Neural progenitor cell (in vitro differentiated cells): ENCODE measurements around the gene CARNS1. TPM values are rescaled to one million over a fixed set of nuclear protein-coding genes. Genes with fewer than 3 reads are reported as not detected.

Source experiments
- DNase-seq: peaks from one replicate; pipeline ENCODE4 v3.0.0-alpha.2; 2016; ENCODE audit warnings: low spot score
- H2AFZ ChIP-seq: fragments of 200-600 bp; sonication (generic); replicated peaks from 2 replicates; pipeline ENCODE4 v1.6.1; 2016; ENCODE audit warnings: antibody characterized with exemption
- H3F3A ChIP-seq: fragments of 200-600 bp; sonication (generic); 2 replicates; pipeline ENCODE4 v1.6.1; 2016; ENCODE audit warnings: antibody characterized with exemption, low read depth
- H3K27ac ChIP-seq: fragments of 200-600 bp; sonication (generic); 2 replicates; pipeline ENCODE4 v1.5.1; 2016; ENCODE audit warnings: mild to moderate bottlenecking
- H3K27me3 ChIP-seq: fragments of 200-600 bp; sonication (generic); 2 replicates; pipeline ENCODE4 v1.6.1; 2016; ENCODE audit warnings: mild to moderate bottlenecking, moderate library complexity
- H3K36me3 ChIP-seq: fragments of 200-600 bp; sonication (generic); 2 replicates; pipeline ENCODE4 v1.5.1; 2016
- H3K4me1 ChIP-seq: fragments of 200-600 bp; sonication (generic); 2 replicates; pipeline ENCODE4 v1.6.1; 2016; ENCODE audit warnings: mixed run types
- H3K4me2 ChIP-seq: fragments of 200-600 bp; sonication (generic); 2 replicates; pipeline ENCODE4 v1.6.1; 2016
- H3K4me3 ChIP-seq: fragments of 200-600 bp; sonication (generic); 2 replicates; pipeline ENCODE4 v1.5.1; 2016
- H3K79me2 ChIP-seq: fragments of 200-600 bp; sonication (generic); 2 replicates; pipeline ENCODE4 v1.6.1; 2016; ENCODE audit warnings: low read depth
- H3K9ac ChIP-seq: fragments of 200-600 bp; sonication (generic); 2 replicates; pipeline ENCODE4 v1.6.1; 2016
- H3K9me3 ChIP-seq: fragments of 200-600 bp; sonication (generic); 2 replicates; pipeline ENCODE4 v1.5.1; 2016; ENCODE audit warnings: low read depth
- H4K20me1 ChIP-seq: fragments of 200-600 bp; sonication (generic); 2 replicates; pipeline ENCODE4 v1.6.1; 2016; ENCODE audit warnings: low read depth
- H3K27ac Mint-ChIP-seq: 3 replicates; pipeline ENCODE4 v1.8.0; 2021; ENCODE audit warnings: mixed read lengths
- H3K27me3 Mint-ChIP-seq: 2 replicates; pipeline ENCODE4 v1.8.0; 2022; ENCODE audit warnings: low read depth, mild to moderate bottlenecking, inconsistent platforms, moderate library complexity, mixed read lengths; ENCODE audit not compliant: insufficient read depth
- H3K36me3 Mint-ChIP-seq: 3 replicates; pipeline ENCODE4 v1.8.0; 2021; ENCODE audit warnings: mixed read lengths
- H3K4me1 Mint-ChIP-seq: 3 replicates; pipeline ENCODE4 v1.8.0; 2021; ENCODE audit warnings: mixed read lengths
- H3K4me3 Mint-ChIP-seq: 3 replicates; pipeline ENCODE4 v1.8.0; 2021; ENCODE audit warnings: mild to moderate bottlenecking, moderate library complexity, mixed read lengths
- H3K9me3 Mint-ChIP-seq: 3 replicates; pipeline ENCODE4 v1.8.0; 2020; ENCODE audit warnings: mixed read lengths
- CTCF ChIP-seq: fragments of 200-600 bp; sonication (generic); IDR thresholded peaks from 2 replicates; pipeline ENCODE4 v1.5.1; 2017; ENCODE audit warnings: antibody characterized with exemption, mild to moderate bottlenecking
- EZH2 ChIP-seq: fragments of 200-600 bp; sonication (generic); IDR thresholded peaks from 2 replicates; pipeline ENCODE4 v1.6.1; 2017; ENCODE audit warnings: antibody characterized with exemption, mild to moderate bottlenecking, moderate library complexity
- EZH2phosphoT487 ChIP-seq: fragments of 200-600 bp; sonication (generic); IDR thresholded peaks from 2 replicates; pipeline ENCODE4 v1.6.1; 2017; ENCODE audit warnings: antibody characterized with exemption
- total RNA-seq: library from RNA; depleted of rRNA; stranded (reverse); fragments of >200 nt; gene quantifications from 2 replicates; pipeline ENCODE4 v1.2.3, GENCODE V29; 2015; ENCODE audit warnings: low replicate concordance

The CARNS1 gene
- total RNA-seq, 1 donor from 2014 or later, result 0.52 TPM

- Mint-ChIP-seq H3K36me3 (no peaks in the 10 kb centered on the region), H3K9me3 (no peaks in the 10 kb centered on the region), H3K27me3 (peaks cover 5% of the 10 kb centered on the region), H3K4me1 (peaks cover 23% of the 10 kb centered on the region), H3K27ac (peak overlapping the region; percentile 22), H3K4me3 (peak overlapping the region; percentile 87)
- Histone ChIP-seq H3K79me2 (no peaks in the 10 kb centered on the region), H4K20me1 (no peaks in the 10 kb centered on the region), H2AFZ (no peak overlapping the region), H3K9ac (no peak overlapping the region), H3K4me2 (no peak overlapping the region), H3K9me3 (no peaks in the 10 kb centered on the region), H3K4me1 (no peaks in the 10 kb centered on the region), H3K36me3 (no peaks in the 10 kb centered on the region), H3K27ac (no peak overlapping the region), H3F3A (peaks cover 19% of the 10 kb centered on the region), H3K27me3 (no peaks in the 10 kb centered on the region), H3K4me3 (no peak overlapping the region)
- TF ChIP-seq CTCF (no peak), EZH2phosphoT487 (no peak), EZH2 (no peak)
- DNase-seq, result no peak
Observed at GRCh38 chr11:67445515-67445914, 30.0 kb downstream of the CARNS1 start.

GRCh38 chr11:67448220-67448609 lies 32.7 kb downstream of the CARNS1 start:
- Histone ChIP-seq H3K4me2 (no peak overlapping the region), H3K4me1 (no peaks in the 10 kb centered on the region), H3K4me3 (no peak overlapping the region), H3K79me2 (no peaks in the 10 kb centered on the region), H3K27ac (no peak overlapping the region), H3K36me3 (no peaks in the 10 kb centered on the region), H3K9ac (no peak overlapping the region), H4K20me1 (no peaks in the 10 kb centered on the region), H3K9me3 (no peaks in the 10 kb centered on the region), H2AFZ (no peak overlapping the region), H3K27me3 (no peaks in the 10 kb centered on the region), H3F3A (peaks cover 12% of the 10 kb centered on the region)
- TF ChIP-seq EZH2phosphoT487 (no peak), CTCF (no peak), EZH2 (no peak)
- DNase-seq, result no peak
- H3K27ac Mint-ChIP-seq, result no peak overlapping the region
- no peaks in the 10 kb centered on the region for H3K36me3 Mint-ChIP-seq
- peak overlapping the region; percentile 13 for H3K4me3 Mint-ChIP-seq
- H3K9me3 Mint-ChIP-seq, result no peaks in the 10 kb centered on the region
- peaks cover 25% of the 10 kb centered on the region for H3K4me1 Mint-ChIP-seq
- peaks cover 6% of the 10 kb centered on the region for H3K27me3 Mint-ChIP-seq

GRCh38 chr11:67449116-67449844 lies 33.8 kb downstream of the CARNS1 start:
- Histone ChIP-seq H3K4me3 (no peak overlapping the region), H3F3A (peaks cover 3% of the 10 kb centered on the region), H3K79me2 (no peaks in the 10 kb centered on the region), H3K9me3 (no peaks in the 10 kb centered on the region), H4K20me1 (no peaks in the 10 kb centered on the region), H3K4me1 (no peaks in the 10 kb centered on the region), H3K9ac (no peak overlapping the region), H3K4me2 (no peak overlapping the region), H2AFZ (no peak overlapping the region), H3K27ac (no peak overlapping the region), H3K36me3 (no peaks in the 10 kb centered on the region), H3K27me3 (no peaks in the 10 kb centered on the region)
- Mint-ChIP-seq H3K4me3 (no peak overlapping the region), H3K27me3 (peaks cover 6% of the 10 kb centered on the region), H3K9me3 (no peaks in the 10 kb centered on the region), H3K27ac (peak overlapping the region; percentile 54), H3K4me1 (peaks cover 25% of the 10 kb centered on the region), H3K36me3 (no peaks in the 10 kb centered on the region)
- no peak for TF ChIP-seq EZH2
- TF ChIP-seq EZH2phosphoT487, result no peak
- TF ChIP-seq CTCF, result no peak
- no peak for DNase-seq
